MM.1S (cell line): Measurements from ENCODE around the gene SLC7A8.

ENCODE experiments used
- DNase-seq: peaks from one replicate; pipeline ENCODE4 v3.0.0-alpha.2; 2015
- H2AFZ ChIP-seq: fragments of 300-600 bp; sonication (generic); 2 replicates; pipeline ENCODE4 v1.6.0; 2016; ENCODE audit warnings: antibody characterized with exemption, low read length
- H3F3A ChIP-seq: fragments of 300-600 bp; sonication (generic); 2 replicates; pipeline ENCODE4 v1.6.1; 2016; ENCODE audit warnings: mild to moderate bottlenecking, antibody characterized with exemption, low read length, moderate library complexity, mixed read lengths; ENCODE audit not compliant: insufficient read depth
- H3K27ac ChIP-seq: fragments of 300-600 bp; sonication (generic); 2 replicates; pipeline ENCODE4 v1.5.1; 2016; ENCODE audit warnings: mild to moderate bottlenecking, low read length
- H3K27me3 ChIP-seq: fragments of 300-600 bp; sonication (generic); replicated peaks from 2 replicates; pipeline ENCODE4 v1.6.0; 2016; ENCODE audit warnings: low read length; ENCODE audit not compliant: insufficient read depth
- H3K36me3 ChIP-seq: fragments of 300-600 bp; sonication (generic); replicated peaks from 2 replicates; pipeline ENCODE4 v1.6.1; 2016; ENCODE audit warnings: mild to moderate bottlenecking, low read length, mixed read lengths; ENCODE audit not compliant: insufficient read depth
- H3K4me1 ChIP-seq: fragments of 300-600 bp; sonication (generic); 2 replicates; pipeline ENCODE4 v1.6.1; 2016; ENCODE audit warnings: low read length, mixed read lengths
- H3K4me2 ChIP-seq: fragments of 300-600 bp; sonication (generic); 2 replicates; pipeline ENCODE4 v1.6.0; 2016; ENCODE audit warnings: low read depth, low read length
- H3K4me3 ChIP-seq: fragments of 300-600 bp; sonication (generic); 2 replicates; pipeline ENCODE4 v1.5.1; 2016; ENCODE audit warnings: low read length, mixed read lengths
- H3K79me2 ChIP-seq: fragments of 300-600 bp; sonication (generic); 2 replicates; pipeline ENCODE4 v1.6.1; 2016; ENCODE audit warnings: mixed run types, low read length, mixed read lengths
- H3K9ac ChIP-seq: fragments of 300-600 bp; sonication (generic); 2 replicates; pipeline ENCODE4 v1.6.1; 2016; ENCODE audit warnings: low read length, mixed read lengths
- H3K9me2 ChIP-seq: fragments of 300-600 bp; sonication (generic); replicated peaks from 2 replicates; pipeline ENCODE4 v1.6.1; 2016; ENCODE audit warnings: mild to moderate bottlenecking, low read length, mixed read lengths; ENCODE audit not compliant: insufficient read depth
- H3K9me3 ChIP-seq: fragments of 300-600 bp; sonication (generic); replicated peaks from 2 replicates; pipeline ENCODE4 v1.6.1; 2016; ENCODE audit warnings: mild to moderate bottlenecking, low read length, mixed read lengths; ENCODE audit not compliant: insufficient read depth
- H4K20me1 ChIP-seq: fragments of 300-600 bp; sonication (generic); 2 replicates; pipeline ENCODE4 v1.6.1; 2016; ENCODE audit warnings: mild to moderate bottlenecking, low read length, moderate library complexity, mixed read lengths; ENCODE audit not compliant: insufficient read depth
- CTCF ChIP-seq: fragments of 300-600 bp; sonication (generic); IDR thresholded peaks from 2 replicates; pipeline ENCODE4 v1.5.1; 2016; ENCODE audit warnings: antibody characterized with exemption, low read length, mixed read lengths
- EZH2 ChIP-seq: fragments of 300-600 bp; sonication (generic); optimal IDR thresholded peaks from 2 replicates; pipeline ENCODE3; 2017; ENCODE audit warnings: low read depth, mild to moderate bottlenecking, antibody characterized with exemption, low read length, mixed read lengths
- EZH2phosphoT487 ChIP-seq: fragments of 300-600 bp; sonication (generic); IDR thresholded peaks from 2 replicates; pipeline ENCODE4 v1.6.1; 2018; ENCODE audit warnings: antibody characterized with exemption, low read length

Gene SLC7A8

DNA sequence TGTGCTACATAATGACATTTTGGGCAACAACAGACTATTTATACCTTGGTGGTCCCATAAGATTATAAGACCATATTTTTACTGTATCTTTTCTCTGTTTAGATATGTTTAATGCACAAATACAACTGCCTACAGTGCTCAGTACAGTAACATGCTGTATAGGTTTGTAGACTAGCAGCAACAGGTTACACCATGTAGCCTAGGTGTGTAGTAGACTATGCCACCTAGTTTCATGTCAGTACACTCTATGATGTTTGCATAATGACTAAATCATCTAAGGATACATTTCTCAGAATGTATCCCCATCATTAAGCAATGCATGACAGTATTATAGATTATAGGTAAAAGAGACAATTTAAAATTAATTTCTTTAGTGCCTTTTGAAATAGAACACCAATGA, 33.7 kb downstream of the SLC7A8 start:
- H3K79me2 ChIP-seq, result no peaks in the 10 kb centered on the region
- H2AFZ ChIP-seq, result no peak overlapping the region
- H3K4me1 ChIP-seq, result 0 out of 2 replicates have a peak, but pooled peaks cover 6% of the 10 kb centered on the region
- H4K20me1 ChIP-seq, result no peaks in the 10 kb centered on the region
- no peak overlapping the region for H3K4me2 ChIP-seq
- no peaks in the 10 kb centered on the region for H3K9me3 ChIP-seq
- no peaks in the 10 kb centered on the region for H3F3A ChIP-seq
- no peak overlapping the region for H3K27ac ChIP-seq
- DNase-seq, result no peak
- no peaks in the 10 kb centered on the region for H3K27me3 ChIP-seq
- no peak overlapping the region for H3K4me3 ChIP-seq
- no peaks in the 10 kb centered on the region for H3K36me3 ChIP-seq
- no peak overlapping the region for H3K9ac ChIP-seq
- TF ChIP-seq EZH2, result no peak
- TF ChIP-seq EZH2phosphoT487, result no peak
- TF ChIP-seq CTCF, result no peak
- H3K9me2 ChIP-seq, result no peaks in the 10 kb centered on the region

DNA sequence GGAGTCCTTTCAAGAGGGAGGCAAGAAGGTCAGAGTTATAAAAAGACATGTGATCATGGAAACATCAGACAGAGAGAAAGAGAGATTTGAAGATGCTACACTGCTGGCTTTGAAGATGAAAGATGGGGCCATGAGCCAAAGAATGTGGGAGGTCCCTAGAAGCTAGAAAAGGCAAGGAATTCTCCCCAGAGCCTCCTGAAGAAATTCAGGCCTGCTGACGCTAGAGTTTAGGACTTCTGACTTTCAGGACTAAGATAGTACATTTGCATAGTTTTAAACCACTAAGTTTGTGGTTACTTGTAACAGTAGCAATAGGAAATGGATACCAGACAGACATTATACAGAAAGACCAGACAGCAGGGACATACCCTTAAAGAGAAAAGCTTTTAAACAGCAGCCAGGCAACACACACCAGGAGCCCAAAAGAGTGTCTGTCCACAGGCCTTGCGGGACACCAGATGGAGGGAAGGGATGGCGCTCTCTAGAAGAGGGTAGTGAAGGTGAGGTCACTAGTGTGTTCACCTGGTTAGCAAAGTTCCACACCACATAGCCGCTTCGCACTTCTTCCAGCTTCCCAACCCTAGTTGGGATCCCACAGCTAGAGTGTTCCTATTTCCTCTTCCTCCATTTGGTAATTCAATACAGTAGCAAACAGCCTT, 34.7 kb downstream of the SLC7A8 start:
- H3K4me1 ChIP-seq, result 0 out of 2 replicates have a peak, but pooled peaks cover 6% of the 10 kb centered on the region
- TF ChIP-seq CTCF (no peak), EZH2phosphoT487 (no peak), EZH2 (no peak)
- H3K9me3 ChIP-seq, result no peaks in the 10 kb centered on the region
- no peak overlapping the region for H3K4me2 ChIP-seq
- no peaks in the 10 kb centered on the region for H3K36me3 ChIP-seq
- no peak overlapping the region for H3K9ac ChIP-seq
- H4K20me1 ChIP-seq, result no peaks in the 10 kb centered on the region
- no peak overlapping the region for H3K27ac ChIP-seq
- H3K4me3 ChIP-seq, result no peak overlapping the region
- no peaks in the 10 kb centered on the region for H3K79me2 ChIP-seq
- no peaks in the 10 kb centered on the region for H3K9me2 ChIP-seq
- no peaks in the 10 kb centered on the region for H3F3A ChIP-seq
- DNase-seq, result no peak
- H2AFZ ChIP-seq, result no peak overlapping the region
- H3K27me3 ChIP-seq, result no peaks in the 10 kb centered on the region

DNA sequence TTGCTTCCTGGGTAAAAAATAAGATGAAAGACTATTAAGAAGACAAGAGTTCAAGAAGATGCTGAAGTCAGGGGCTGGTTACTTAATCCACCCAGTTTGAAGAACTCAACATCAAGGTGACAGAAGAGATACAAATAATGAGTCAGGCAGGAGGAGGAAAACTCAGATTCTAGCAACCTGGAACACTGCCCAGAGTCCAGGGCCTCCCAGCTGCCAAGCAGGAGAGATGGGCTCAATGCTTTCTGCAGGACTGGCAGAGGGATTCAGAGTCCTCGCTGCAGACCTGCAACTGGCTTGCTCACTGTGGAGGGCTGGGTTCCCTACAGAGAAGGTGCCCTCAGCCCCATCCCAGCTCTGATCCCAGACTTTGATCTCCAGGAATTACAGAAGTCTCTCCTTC, 35.8 kb downstream of the SLC7A8 start:
- no peaks in the 10 kb centered on the region for H3K9me2 ChIP-seq
- no peaks in the 10 kb centered on the region for H3F3A ChIP-seq
- H3K9ac ChIP-seq, result no peak overlapping the region
- H3K4me2 ChIP-seq, result no peak overlapping the region
- no peaks in the 10 kb centered on the region for H3K36me3 ChIP-seq
- H3K4me1 ChIP-seq, result 0 out of 2 replicates have a peak, but pooled peaks cover 6% of the 10 kb centered on the region
- H3K27me3 ChIP-seq, result no peaks in the 10 kb centered on the region
- H4K20me1 ChIP-seq, result no peaks in the 10 kb centered on the region
- no peaks in the 10 kb centered on the region for H3K79me2 ChIP-seq
- no peak for DNase-seq
- no peaks in the 10 kb centered on the region for H3K9me3 ChIP-seq
- no peak overlapping the region for H3K27ac ChIP-seq
- TF ChIP-seq CTCF (no peak), EZH2phosphoT487 (no peak), EZH2 (no peak)
- no peak overlapping the region for H3K4me3 ChIP-seq
- H2AFZ ChIP-seq, result no peak overlapping the region
